IMR-90 (cell line): ENCODE data around the gene SYNE3.

Experiments used
- BHLHE40 ChIP-seq: fragments of 150-350 bp; IDR thresholded peaks from 2 replicates; pipeline ENCODE4 v1.6.1; 2016; ENCODE audit warnings: mild to moderate bottlenecking, low read depth, low read length
- CHD1 ChIP-seq: IDR thresholded peaks from 2 replicates; pipeline ENCODE4 v1.6.1; 2012; ENCODE audit warnings: low read depth, low read length, improper control_type of control experiment
- CTCF ChIP-seq: conservative IDR thresholded peaks from 2 replicates; pipeline ENCODE4 v1.5.1; 2012; ENCODE audit warnings: mild to moderate bottlenecking, low read depth, low read length, improper control_type of control experiment

GRCh38 chr14:95547272-95547625, 30.8 kb upstream of the SYNE3 start:
- no peak for TF ChIP-seq CHD1
- TF ChIP-seq BHLHE40, result no peak
- TF ChIP-seq CTCF, result no peak
